Renal cortex interstitium (tissue), 11 donors: ENCODE results near the gene DYNLT5. TPM values are rescaled to one million over a fixed set of nuclear protein-coding genes. Genes with fewer than 3 reads are reported as not detected.
"Not testable (repeated sequence)": the region's sequence is repeated elsewhere in the genome, so short reads cannot be mapped to it uniquely, and the experiment has no call there.

ENCODE experiments used
- DNase-seq, 11 donors: peaks; one replicate each; pipeline ENCODE4 v3.0.0-alpha.2; 2013; ENCODE audit warnings: low read depth in 9 of 11, low spot score in 4 of 11; ENCODE audit errors: extremely low read depth in 1 of 11
- polyA plus RNA-seq, 3 donors: library from polyadenylated mRNA; unstranded; fragments of 120-200 nt; gene quantifications; one replicate each; pipeline ENCODE4 v1.2.1, GENCODE V29; 2013; ENCODE audit not compliant: insufficient read length in 3 of 3

DYNLT5 gene
- polyA plus RNA-seq, 3 donors = 1.3 to 3.3 (median 2.1) TPM

DNA sequence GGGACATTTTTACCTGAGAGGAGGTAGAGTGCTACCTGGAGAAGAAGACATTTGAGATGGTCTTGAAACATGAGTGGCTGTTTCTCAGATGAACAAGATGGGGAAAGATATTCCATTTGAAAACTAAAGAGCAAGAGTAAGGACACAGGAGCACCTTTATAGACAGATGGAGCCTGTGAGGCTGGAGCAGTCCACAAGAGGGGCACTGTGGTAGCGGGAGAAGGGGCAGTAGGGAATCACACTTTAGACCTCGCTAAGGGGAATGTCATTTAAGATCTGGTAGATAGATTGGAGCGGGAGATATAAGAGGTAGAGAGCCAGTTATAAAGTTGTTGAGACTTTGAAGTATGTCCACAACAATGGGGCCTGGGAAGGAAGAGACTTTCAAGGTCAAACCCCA lies 23.4 kb downstream of the DYNLT5 start:
- DNase-seq = no peak

DNA sequence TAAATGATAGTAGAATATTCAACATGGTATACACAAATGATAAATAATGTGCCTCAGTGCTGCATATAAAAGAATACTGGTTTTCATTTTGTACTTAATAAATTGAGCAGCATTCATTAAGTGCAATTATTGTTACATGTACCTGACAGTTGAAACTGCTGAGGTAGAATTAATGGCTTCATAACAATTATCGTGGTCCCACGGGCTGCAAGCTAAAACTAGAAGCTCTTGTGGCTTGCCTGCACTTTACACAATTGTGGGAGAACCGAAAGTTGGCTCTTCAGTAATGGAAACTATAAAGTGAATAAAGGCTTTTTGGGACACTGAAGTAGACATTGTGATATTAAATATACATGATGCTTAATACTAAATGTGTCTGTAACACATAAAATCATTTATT lies 25.6 kb downstream of the DYNLT5 start:
- no peak for DNase-seq

DNA sequence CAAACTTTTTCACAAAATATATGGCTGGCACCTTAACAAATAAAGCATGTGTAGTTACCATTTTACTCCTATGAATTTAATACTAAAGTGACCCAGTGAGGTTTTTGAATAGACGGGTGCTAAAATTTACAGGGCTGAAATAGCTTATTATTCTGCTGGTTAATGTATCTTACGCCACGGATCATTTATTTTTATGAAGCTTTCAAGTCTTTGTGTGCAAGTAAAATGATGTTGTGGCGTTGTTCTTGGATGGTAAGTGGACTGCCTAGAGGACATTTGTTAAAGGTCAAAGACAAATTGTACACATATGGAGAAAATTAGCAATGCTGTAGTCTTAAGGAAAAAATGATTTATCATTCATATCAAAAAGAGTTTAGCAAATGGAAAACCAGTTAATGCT lies 26.0 kb downstream of the DYNLT5 start:
- peak in 3 of 11 donors; percentile 1 to 8 (median 6) for DNase-seq

DNA sequence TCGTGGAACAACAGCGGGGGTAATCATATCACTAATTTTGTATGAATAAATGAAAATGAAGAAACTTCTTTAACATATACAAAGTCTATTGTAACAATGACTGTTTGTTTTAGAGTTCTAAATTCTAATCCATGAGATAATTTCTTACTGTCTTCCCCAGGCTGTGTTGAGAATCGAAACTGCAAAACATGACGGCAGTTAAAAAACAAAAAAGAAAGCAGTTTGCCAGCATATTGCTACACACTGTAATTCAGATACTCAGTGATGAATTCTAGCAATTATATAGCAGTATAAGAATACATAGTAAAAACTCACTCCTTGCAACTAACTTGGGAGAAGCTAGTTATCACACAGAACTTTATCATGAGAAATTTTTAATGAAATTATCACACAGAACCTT lies 26.7 kb downstream of the DYNLT5 start:
- no peak for DNase-seq

DNA sequence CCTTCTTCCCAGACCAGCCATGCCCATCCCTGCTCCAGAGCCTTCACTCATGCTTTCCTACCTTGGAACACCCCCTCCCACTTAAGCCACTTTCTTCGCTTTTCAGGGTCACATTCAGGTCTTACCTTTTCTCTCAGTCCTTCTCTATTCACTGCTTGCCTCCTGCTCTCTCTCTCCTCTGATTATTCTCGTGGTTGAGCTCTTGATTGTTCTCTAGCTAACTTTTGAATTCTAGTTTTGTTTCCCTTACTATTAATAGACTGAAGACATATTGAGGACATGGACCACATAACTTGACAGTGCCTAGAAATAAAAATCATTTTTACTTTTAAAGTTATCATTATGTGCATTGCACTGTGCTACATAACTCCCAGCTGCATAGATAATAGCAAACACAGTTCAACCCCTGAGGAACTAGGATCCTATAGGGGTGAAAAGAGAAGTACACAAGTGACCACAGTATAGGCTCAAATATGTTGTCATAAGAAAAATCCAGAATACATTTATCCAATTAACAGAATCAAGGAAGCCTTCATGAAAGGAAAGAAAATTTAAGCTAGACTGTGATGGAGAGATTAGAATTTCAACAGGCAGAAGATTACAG lies 27.3 kb downstream of the DYNLT5 start:
- no peak for DNase-seq

DNA sequence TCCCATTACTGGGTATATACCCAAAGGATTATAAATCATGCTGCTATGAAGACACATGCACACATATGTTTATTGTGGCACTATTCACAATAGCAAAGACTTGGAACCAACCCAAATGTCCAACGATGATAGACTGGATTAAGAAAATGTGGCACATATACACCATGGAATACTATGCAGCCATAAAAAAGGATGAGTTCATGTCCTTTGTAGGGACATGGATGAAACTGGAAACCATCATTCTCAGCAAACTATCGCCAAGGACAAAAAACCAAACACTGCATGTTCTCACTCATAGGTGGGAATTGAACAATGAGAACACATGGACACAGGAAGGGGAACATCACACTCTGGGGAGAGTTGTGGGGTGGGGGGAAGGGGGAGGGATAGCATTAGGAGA lies 33.5 kb downstream of the DYNLT5 start:
- not testable (repeated sequence) for DNase-seq

DNA sequence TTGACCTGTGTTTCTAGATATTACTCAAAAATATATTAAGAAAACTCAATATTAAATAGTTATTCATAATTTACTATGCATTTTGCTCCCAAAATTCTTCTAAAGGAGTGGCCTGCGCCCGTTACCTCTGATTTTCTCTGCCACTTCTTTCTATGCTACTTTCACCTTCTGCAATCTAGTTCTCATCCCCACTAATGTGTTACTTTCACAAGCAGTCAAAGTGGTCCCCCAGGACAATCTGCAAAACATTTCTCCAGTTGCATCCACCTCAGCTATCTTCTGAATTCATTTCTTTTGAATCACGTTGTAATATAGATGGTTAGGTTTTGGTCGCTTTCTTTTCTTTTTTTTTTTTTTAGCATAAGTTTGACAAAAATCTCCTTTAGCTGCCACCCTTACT lies 35.4 kb downstream of the DYNLT5 start:
- no peak for DNase-seq

DNA sequence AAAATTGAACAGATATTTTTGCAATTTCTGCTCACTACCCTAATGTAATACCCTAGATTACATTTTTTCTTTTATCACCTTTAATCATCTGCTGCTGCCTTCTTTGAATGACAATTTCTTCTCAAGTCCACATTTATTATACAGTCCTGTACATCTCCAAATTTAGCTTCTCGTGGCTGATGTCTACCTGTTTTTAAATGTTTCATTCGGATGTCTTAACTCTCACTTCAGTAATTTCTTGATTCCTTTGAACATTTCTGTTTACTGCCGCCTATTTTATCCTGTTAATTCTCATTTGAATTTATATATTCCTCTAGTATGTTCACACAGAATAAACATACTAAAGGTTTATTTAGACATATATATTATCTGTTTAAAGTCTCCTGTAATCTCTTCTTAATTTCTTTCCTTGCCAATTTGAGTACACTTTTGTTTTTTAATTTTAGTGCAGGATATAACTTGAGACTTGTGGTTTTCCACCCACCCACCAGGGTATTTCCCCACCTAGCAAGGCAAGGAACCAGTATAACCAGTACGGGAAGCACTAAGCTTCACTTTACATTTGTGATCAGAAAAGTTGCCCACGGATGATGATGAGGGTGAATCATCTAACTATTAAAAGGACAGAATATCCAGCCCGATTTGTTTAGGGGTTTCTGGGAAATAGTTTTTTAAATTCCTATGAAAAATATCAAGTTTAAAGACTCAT lies 36.1 kb downstream of the DYNLT5 start:
- no peak for DNase-seq

DNA sequence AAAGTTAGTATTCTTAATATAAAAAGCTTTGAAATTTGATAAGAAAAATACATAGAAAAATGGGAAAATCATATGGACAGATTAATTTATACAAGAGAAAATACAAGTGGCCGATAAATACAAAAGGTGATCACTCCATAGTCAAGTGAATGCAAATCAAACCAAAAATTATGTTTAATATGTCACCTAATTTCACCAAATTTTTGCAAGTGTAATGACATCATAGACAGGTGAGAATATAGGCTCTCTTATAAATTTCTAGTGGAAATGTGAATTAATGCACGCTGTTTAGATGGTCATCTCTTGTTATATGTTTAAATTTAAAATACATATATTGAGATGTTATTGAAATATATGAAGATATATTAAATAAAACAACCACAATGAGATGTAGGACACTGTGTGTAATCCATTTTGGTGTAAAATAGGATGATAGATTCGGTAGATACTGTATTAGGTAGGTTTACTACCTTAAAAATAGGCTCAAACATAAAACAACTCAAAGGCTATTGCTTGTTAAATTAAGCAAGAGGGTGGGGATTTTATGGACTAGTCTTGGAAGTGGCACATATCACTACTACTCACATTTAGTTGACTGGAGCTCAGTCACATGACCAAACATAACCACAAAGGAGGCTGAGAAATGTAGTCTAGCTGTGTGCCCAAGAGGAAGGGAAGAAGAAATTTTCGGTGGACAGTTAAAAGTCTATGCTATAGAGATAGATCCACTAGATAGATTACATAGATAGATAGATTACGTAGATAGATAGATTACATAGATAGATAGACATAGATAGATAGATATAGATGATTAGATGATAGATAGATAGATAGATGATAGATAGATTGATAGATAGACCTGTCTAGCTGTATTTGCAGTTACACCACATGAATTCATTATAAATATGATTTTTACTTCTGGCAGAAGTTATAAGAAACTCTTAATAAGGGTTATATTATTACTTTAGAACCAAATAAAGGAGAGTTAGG lies 39.7 kb downstream of the DYNLT5 start:
- no peak for DNase-seq

DNA sequence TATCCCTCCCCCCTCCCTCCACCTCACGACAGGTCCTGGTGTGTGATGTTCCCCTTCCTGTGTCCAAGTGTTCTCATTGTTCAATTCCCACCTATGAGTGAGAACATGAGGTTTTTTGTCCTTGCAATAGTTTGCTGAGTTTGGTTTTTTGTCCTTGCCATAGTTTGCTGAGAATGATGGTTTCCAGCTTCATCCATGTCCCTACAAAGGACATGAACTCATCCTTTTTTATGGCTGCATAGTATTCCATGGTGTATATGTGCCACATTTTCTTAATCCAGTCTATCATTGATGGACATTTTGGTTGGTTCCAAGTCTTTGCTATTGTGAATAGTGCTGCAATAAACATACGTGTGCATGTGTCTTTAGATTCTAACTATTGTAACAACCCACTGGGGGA lies 43.6 kb downstream of the DYNLT5 start:
- not testable (repeated sequence) for DNase-seq

DNA sequence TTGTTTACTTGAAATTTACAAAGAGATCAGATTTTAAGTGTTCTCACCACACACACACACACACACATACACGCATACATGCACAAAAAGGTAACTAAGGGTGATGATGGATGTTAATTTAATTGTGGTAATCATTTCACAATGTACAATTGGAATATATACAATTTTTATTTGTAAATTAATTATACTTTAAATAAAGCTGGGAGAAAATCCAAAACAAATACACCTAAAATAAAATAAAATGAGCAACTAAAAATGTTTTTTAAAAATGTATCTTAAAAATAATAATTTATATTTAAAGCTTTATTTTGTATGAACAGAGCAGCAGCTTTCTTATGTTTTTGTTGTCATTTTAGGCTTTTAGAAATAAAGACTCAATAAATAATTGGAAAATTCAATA lies 57.0 kb downstream of the DYNLT5 start:
- DNase-seq = no peak

DNA sequence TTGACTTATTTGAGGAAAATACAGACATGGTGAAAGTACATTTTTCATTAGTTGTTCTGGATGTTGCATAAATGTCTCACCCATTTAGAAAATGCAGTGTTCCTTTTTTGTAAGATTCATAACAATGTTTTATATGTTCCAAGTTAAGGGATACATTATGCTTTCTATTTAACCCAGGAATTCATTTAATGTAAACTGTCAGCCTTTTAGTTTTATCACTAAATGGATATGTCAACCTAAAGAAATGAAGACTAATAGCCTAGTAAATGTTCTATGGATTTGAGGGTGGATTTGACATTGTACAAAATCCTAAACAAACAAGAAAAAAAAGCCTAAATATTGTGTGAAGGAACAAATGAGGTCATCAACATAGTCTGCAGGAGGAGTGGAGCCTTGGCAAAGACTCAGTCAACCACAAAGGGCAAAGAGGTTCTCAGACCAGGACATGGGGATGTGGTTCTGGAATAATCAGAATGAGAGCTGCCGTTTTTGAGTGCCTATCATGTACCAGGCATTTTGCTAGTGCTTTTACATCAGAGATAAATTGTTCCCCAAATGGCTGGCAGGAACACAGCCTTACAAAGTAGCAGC lies 57.6 kb downstream of the DYNLT5 start:
- DNase-seq = no peak

DNA sequence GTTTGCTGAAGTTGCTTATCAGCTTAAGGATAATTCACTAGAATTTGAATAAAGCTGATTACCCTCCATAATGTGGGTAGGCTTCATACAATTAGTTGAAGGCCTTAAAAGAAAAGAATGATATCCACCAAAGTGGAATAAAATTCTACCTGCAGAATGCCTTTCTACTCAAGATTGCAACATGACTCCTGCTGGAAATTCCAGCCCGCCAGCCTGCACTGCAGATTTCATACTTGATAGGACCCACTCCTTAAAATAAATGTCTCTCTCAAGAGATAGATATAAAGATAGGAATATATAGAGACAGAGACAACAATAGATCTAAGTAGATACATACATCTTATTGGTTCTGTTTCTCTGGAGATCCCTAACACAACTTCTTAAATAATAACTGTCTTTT lies 72.5 kb downstream of the DYNLT5 start:
- no peak for DNase-seq

Other genes with a start within 250 kb of the DYNLT5 start
- gene SGIP1, start 218.3 kb upstream of the DYNLT5 start, polyA plus RNA-seq = 10 to 100 TPM; 10.8 to 20.3 (median 14.5) TPM
- under 1 TPM in 2 of 3 donors, not detected in 1; 0.24 to 0.56 TPM for gene INSL5, start 48.8 kb downstream of the DYNLT5 start, polyA plus RNA-seq
- gene DNAI4, start 172.4 kb downstream of the DYNLT5 start, polyA plus RNA-seq = 10 to 100 TPM; 14.2 to 17.0 (median 16.2) TPM
- gene MIER1, start 172.5 kb downstream of the DYNLT5 start, polyA plus RNA-seq = 10 to 100 TPM; 35.1 to 41.1 (median 36.3) TPM